GM21723 (cell line): Measurements from ENCODE around the gene SPRTN.

Source experiments
- ATAC-seq: cut with Tn5 transposase; IDR thresholded peaks from one replicate; pipeline ENCODE4 v1.9.1; 2021; ENCODE audit warnings: mild to moderate bottlenecking, moderate library complexity; ENCODE audit not compliant: unreplicated experiment

Gene SPRTN, protein sequence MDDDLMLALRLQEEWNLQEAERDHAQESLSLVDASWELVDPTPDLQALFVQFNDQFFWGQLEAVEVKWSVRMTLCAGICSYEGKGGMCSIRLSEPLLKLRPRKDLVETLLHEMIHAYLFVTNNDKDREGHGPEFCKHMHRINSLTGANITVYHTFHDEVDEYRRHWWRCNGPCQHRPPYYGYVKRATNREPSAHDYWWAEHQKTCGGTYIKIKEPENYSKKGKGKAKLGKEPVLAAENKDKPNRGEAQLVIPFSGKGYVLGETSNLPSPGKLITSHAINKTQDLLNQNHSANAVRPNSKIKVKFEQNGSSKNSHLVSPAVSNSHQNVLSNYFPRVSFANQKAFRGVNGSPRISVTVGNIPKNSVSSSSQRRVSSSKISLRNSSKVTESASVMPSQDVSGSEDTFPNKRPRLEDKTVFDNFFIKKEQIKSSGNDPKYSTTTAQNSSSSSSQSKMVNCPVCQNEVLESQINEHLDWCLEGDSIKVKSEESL

DNA sequence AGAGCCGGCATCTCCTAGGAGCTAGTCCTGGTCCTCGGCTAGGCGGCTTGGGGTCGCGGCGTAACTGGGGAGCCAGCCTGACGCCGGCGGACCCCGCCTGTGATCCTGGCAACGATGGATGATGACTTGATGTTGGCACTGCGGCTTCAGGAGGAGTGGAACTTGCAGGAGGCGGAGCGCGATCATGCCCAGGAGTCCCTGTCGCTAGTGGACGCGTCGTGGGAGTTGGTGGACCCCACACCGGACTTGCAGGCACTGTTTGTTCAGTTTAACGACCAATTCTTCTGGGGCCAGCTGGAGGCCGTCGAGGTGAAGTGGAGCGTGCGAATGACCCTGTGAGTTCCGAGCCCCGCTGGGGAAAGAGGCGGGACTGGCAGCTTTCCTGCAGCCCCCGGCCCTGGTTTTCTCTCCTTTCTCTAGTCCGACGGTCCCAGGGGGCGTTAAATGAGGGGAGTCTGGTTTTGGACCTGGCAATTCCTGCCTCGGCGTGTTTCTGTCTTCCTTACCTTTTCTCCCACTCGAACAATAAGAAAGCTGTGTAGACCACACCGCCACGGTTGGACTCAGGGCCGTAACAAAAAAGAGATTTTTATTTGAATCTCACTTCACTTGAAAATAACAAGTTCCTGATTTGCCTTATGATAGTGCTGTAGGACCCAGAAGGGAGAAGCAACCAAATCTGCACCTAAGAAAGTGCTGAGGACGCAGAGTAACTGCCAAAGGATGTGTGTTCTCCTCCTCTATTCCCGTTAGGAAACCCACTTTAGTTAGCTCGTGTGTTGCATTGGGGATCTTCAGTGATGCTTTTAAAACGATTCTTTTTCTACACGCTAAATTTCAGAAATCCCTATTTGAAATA, at the start of gene SPRTN:
Gene SPRTN, plus strand, starts transcription at position 24 of the 859 bp plus-strand sequence. Its CDS starts 91 bp downstream, at position 115.
- peak; percentile 12 for ATAC-seq

DNA sequence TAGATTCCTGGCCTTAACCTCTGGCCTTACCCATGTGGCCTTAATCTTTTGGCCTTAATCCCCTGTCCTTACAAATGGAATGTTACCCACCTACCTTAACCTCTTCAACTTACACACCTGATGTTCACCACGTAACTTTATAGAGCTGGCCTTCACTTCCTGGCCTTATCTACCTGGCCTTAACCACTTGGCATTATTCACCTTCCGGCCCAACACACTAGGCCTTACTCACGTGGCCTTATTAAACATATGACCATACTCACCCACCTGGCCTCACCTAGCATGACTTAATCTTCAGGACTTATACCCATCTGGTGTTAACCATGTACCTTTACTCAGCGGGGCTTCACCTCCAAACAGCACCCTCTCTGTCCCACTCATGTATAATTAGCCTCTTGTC, 42.2 kb upstream of the SPRTN start:
- ATAC-seq: no peak

DNA sequence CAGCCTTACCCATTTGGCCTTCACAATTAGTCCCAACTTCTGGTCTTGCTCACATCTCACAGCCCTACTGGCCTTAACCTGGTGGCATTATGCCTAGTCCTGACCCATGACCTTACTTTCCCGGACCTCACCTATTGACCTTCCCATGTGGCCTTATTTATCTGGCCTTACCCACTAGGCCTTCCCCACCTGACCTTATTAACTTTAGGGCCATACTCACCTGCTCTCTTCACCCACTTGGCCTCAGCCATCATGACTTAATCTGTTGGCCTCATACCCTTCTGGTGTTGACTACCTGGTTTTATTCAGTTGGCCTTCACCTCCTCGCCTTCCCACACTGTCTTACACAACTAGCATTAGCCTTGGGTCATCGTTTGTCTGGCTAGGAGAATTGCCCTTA, 36.1 kb upstream of the SPRTN start:
- no peak for ATAC-seq

DNA sequence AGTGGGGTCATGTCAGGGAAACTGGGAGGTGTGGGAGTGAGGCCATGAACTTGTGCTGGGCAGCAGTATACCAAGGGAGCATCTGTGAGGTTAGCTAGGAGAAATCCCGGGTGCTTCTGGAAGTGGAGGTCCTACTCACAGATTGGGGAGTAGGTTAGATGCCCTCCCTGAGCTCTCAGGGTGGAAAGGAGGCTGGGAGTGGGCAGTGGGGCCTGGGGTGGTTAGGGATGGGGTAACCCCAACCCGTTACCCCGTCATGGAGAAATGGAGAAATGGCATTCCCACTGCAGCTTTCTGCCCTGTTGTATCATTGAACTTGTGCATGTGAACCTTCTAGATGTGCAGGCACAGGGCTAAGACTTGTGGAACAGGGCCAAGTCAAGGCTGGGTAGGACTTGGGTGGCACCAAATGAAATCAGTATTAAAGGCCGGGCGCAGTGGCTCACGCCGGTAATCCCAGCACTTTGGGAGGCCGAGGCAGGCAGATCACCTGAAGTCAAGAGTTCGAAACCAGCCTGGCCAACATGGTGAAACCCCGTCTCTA, 27.6 kb upstream of the SPRTN start:
- no peak for ATAC-seq

DNA sequence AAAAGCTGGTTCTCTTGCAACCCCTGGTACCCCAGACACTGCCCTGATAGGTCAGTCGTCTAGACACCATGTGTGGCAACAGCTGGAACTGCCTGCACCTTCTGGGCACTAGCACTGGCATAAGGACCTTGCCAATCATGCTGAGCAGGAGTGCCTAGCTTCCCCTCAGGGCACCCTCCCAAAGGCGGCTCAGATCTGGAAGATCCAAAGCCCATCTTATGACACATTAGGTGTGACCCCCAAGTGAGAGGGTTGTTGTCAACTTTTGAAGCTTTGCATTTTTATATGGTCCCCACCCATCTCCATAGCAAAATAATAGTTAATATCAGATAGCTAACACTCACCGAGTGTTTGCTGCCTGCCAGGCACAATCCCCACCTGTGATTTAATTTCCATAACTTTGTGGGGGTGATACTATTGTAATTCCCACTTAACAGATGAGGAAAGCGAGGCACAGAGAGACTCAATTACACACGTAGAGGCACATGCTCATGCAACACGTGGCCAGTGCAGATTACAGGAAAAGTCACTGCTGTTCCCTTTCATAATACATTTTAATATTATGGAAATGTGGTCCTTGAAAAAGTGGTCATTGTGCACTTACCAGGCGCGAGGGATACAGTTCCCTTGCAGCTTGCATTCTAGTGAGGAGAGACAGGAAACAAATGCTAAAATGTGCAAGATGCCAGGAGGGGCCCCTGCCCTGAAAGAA, 26.2 kb upstream of the SPRTN start:
- ATAC-seq: no peak

DNA sequence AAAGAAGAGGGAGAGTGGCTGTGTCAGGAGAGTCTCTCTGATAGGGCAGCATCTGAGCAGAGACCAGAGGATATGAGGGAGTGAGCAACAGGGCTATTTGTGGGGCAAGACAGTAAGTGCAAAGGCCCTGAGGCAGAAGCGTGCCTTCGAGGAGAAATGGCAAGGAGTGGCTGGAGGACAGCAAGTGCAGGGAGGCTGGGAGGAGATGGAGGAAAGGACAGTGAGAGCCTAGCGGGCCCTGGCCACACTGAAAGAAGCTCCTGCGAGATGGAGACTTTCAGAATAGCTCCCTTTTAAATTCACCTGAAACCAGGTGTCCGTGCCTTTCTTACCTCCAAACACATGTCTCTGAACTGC, 25.7 kb upstream of the SPRTN start:
- no peak for ATAC-seq

DNA sequence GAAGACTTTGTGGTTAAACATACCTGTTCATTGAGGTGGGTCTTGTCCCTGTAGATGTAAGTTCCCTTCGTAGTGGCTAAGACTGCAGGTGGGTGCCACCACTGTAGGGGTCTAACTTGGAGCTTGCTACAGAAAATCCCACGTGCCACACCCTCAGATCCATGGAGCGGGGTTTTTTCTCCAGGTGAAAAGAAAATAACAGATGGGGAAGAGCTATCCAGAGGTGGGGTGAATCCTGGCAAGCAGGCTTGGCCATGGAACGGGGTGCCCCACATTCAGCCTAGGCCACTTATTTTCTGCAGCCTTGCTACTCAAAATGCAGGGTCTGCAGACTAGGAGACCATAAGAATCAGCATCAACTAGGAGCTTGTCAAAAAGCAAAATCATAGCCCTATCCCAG, 24.4 kb upstream of the SPRTN start:
- ATAC-seq: no peak

DNA sequence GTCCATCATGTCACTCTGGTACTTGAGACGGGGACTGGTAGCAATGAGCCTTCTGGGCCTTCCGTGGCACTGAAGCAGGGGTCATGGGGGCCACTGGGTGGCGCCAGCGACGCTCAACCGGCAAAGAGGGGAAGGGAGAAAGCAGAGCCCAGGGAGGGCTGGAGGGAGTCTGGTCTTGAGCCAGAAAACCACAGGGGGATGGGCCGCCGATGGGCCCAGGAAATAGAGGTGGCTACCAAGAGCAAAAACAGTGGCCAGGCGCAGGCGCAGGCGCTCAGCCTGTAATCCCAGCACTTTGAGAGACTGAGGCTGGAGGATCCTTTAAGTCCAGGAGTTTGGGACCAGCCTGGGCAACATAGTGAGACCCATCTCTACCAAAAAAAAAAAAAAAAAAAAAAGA, 22.2 kb upstream of the SPRTN start:
- peak; percentile 87 for ATAC-seq

DNA sequence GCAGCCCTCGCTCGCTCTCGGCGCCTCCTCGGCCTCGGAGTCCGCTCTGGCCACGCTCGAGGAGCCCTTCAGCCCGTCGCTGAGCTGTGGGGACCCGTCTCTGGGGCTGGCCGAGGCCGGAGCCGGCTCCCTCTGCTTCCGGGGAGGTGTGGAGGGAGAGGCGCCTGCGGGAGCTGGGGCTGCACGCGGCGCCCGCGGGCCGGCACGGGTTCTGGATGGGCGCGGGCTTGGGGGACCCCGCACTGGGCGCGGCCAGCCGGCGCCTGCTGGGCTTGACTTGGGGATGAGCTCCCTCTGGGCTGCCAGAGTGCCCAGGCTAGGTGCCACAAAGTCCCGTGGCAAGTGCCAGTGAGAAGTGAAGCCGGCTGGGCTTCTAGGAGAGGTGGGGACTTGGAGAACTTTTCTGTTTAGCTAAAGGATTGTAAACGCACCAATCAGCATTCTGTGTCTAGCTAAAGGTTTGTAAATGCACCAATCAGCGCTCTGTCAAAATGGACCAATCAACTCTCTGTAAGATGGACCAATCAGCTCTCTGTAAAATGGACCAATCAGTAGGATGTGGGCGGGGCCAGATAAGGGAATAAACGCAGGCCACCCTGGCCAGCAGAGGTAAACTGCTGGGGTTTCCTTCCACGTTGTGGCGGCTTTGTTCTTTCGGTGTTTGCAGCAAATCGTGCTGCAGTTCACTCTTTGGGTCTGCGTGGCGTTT, 20.6 kb upstream of the SPRTN start:
- no peak for ATAC-seq

DNA sequence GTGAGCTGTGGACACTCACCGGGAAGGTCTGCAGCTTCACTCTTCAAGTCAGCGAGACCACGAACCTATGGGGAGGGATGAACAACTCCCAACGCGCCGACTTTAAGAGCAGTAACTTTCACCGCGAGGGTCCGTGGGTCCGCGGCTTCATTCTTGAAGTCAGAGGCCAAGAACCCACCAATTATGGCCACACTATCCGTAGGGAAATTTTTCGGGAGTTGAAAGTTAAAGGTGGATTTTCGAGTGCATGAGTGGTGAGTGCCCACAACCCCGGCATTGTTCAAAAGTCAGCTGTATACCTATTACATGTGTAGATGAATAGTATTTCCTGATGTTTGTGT, 20.1 kb upstream of the SPRTN start:
- no peak for ATAC-seq

DNA sequence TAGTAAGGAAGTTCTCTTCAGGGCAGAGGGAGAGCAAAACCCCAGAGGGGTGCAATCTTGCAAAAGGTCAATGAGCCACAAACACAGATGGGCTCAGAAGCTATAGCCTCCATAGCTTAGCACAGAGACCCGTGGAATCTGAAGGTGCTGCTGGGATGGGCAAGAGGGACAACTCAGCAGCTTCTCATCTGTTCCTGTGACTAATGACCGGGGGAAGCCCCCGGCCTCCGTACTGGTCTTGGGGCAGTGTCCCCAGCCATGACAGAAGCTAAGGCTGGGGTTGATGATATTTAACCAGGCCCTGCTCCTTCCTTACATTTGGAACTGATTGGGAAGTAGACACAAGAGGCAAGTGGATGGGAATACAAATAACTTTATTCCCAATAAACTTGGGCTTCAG, 19.5 kb upstream of the SPRTN start:
- ATAC-seq: no peak

DNA sequence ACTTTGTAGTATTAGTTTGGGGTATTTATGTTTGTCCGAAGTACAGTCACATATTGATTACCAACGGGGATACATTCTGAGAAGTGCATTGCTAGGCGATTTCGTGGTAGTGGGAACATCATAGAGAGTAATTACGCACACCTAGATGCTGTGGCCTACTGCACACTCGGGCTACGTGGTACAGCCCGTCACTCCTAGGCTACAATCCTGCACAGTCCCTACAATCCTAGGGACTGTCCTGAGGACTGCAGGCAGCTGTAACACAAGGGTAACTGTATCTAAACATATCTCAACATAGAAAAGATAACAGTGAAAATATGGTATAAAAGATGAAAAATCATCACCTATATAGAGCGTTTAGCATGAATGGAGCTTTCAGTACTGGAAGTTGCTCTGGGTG, 19.0 kb upstream of the SPRTN start:
- ATAC-seq: no peak

DNA sequence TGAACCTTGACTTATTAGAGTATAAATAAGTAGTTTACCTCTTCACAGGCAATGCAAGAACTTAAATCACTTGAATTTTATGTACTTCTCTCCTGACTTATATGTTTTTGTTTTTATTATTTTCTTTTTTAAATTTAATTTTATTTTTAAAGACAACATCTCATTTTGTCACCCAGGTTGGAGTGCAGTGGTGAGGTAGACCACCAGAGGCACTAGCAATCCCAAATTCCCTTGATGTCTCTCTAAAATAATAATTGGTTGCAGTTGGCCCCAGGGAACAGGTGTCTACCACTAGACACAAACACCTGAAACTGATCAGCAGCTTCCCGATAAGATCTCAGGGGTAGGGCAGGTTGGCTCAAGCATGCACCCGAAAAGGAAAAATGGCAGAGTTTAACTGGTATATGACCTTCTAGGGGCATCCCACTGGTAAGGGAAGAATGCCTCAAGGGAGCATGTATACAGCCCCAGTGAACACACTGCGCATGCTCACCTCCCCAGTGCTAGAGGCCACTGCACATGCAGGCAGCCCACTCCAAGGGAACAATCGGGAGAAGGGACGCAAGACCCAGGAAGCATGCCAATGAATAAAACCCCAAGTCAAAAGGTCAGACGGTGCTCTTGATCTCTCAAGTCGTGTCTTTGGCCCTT, 15.1 kb upstream of the SPRTN start:
- no peak for ATAC-seq

DNA sequence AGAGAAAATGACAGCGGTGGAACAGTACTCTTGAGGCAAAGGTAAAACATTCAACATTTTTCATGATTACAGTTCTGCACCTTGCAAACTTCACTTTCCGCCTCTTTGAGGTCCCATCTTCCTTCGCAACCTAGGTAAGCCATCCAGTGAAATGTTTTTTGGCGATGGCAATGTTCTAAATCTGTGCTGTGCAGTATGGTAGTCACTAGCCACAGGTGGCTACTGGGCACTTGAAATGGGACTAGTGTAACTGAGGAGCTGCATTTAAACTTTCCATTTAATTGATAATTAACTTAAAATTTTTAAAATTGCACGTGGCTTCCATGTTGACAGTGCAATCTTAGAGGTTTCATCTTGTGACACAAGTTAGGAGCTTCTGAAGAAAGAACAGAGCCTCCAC, 13.4 kb upstream of the SPRTN start:
- no peak for ATAC-seq

DNA sequence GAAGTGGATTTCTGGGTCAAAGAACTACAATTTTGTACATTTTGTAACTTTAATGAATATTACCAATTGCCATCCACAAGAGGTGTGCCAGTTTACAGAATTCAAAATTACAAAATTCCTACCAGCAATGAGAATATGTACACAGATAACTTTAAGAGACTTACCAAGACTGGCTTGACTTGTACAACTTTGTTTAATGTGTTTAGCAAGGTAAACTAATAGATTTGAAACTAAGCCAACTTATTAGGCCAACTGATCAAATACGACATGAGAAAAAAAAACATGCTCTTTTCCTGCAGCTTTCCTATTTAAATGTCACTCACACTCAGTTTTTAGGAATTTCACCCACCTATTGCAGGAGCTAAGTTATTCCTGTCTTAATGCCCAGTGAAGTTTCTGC, 11.8 kb upstream of the SPRTN start:
- no peak for ATAC-seq

DNA sequence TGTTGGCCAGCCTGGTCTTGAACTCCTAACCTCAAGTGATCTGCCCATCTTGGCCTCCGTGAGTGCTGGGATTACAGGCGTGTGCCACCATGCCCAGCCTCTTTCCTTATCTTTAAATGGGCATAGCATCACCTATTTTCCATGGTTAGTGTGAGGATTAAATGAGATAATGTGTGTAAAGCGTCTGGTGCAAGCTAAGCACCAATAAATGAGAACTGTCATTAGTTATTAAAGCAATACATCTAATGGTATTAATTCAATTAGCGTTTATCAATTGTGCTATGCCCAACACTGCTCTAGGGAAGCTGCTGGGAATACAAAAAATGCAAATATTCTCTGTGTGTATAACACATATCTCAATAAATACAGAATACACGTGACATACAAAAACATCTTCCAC, 10.5 kb upstream of the SPRTN start:
- no peak for ATAC-seq

DNA sequence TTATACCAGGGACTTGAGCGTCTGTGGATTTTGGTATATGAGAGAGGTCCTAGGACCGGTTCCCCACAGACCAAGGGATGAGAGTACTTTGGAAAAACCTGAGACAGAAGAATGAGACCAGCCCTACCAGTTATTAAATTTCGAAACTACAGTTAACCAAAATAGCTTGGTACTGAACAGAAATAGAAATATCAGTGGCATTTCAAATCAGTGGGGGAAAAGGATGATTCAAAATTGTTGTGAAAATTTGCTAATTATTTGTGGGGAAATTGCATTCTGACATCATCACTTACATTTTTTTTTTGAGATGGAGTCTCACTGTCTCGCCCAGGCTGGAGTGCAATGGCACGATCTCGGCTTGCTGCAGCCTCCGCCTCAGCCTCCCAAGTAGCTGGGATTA, 8.6 kb upstream of the SPRTN start:
- ATAC-seq: no peak

DNA sequence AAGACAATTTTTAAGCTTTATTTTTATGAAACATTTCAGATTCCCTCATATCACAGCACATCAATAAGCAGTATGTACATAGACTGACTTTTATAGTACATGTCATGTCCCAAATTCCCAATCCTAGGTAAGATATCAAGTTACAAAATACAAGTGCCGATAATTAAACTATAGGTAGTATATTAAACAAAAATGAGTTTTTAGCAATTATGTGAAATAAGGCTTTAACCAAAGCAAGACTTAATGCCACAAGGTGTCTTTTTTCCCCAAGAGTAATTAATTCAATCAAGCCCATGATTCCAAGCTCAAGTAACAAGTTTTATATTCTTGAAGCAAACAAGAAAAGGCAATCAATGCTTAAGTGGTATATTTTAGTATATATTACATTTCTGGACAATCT, 5.3 kb upstream of the SPRTN start:
- no peak for ATAC-seq

DNA sequence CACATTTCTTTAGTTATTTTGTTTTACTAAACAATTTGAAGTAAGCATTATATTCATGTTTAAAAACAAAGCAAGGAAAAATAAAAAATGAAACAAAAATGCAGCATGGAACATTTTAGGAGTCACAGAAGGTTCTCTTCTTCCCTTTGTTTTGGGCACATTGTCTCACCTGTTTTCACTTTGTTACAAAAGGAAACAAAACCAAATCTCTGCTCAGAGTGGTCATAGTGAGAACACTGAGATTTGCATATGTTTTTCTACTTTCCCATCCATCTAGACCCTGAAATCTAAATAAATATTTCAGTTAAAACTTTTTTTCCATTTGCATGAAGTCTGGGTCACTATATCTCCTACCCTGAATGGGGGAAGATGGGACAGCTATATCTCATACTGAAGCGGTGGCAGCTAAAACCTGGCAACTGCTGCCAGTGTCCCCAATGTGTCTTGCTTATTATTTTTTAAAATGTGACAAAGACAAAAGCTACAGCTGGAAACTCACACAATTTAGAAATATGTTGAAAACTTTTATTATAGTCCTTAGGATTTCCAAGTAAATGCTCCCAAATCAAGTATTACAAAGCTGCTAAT, 3.9 kb upstream of the SPRTN start:
- ATAC-seq: no peak

DNA sequence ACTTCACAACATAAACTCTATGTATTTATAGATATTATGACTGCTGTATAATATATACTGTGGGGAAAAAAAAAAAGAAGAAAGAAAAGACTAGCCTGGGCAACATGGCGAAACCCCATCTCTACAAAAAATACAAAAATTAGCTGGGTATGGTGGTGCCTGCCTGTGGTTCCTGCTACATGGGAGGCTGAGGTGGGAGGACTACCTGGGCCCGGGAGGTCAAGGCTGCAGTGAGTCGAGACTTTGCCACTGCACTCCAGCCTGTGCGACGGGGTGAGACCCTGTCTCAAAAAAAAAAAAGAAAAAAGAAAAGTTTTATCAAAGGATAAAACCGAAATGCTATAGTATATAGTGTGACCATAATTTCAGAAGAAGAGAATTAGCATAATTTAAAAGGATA, 3.1 kb upstream of the SPRTN start:
- ATAC-seq: no peak
